GM12892 (cell line): ENCODE measurements around the gene MAP3K9.

Experiments
- POLR2A ChIP-seq: IDR thresholded peaks from 2 replicates; pipeline ENCODE4 v1.6.1; 2011; ENCODE audit warnings: low read depth, low read length, control low read depth
- POLR2AphosphoS5 ChIP-seq: IDR thresholded peaks from 2 replicates; pipeline ENCODE4 v1.6.1; 2011; ENCODE audit warnings: low read depth, low read length, control low read depth
- TAF1 ChIP-seq: IDR thresholded peaks from 2 replicates; pipeline ENCODE4 v1.6.1; 2011; ENCODE audit warnings: low read depth, mild to moderate bottlenecking, control low read depth, low read length, borderline replicate concordance

DNA sequence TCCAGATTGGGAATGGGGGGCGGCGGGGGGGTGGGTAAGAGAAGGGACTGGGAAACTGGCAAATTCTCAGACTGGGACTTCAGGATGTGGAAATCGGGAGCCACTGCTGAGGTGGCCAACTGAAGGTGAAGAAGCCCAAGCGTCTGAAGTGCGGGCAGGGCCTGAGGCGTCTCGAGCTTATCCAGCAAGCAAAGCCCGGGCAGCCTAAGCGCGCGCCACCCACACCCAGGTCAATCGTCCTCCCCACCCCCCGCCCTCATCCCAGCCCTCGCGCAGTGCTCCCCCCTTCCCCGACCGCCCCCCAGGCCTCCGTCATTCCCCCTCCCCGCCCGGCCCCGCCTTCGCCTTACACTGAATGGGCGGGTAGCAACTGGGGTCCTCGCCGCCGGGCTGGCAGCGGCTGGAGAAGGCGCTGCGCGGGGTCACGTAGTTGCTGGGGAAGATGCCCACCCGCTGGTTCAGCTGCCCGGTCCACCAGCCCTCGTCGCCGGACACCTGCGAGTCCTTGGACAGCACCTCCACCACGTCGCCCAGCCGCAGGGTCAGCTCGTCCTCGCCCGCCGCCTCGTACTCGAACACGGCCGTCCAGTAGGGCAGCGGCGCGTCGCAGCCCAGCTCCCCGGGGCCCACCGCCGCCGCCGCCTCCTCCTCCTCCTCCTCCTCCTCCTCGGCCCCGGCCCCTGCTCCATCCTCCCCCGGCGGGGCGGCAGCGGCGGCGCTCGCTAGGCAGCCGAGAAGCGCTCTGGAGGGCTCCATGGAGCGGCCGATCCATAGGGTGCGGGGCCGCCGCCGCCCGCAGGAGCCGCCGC lies 693 bp downstream of the MAP3K9 start:
- TF ChIP-seq POLR2A (no peak), TAF1 (no peak), POLR2AphosphoS5 (no peak)
